Body of pancreas (tissue), 4 donors: ENCODE data around the gene KRT82.

Source experiments
- POLR2A ChIP-seq, 3 donors: fragments of 450-650 bp; IDR thresholded peaks; one replicate each; pipeline ENCODE4 v1.6.1; 2016; ENCODE audit warnings: antibody characterized with exemption in 3 of 3, mild to moderate bottlenecking in 2 of 3
- TF ChIP-seq, protein P1 (sequence below), 7 experiments: fragments of 450-650 bp in 4 of 7; fragments of 200-600 bp in 3 of 7; sonication (generic) in 3 of 7; IDR thresholded peaks; one replicate each; pipeline ENCODE4 v1.5.1; 2016 to 2019; ENCODE audit warnings: antibody characterized with exemption in 7 of 7

- TF ChIP-seq, protein P1, sequence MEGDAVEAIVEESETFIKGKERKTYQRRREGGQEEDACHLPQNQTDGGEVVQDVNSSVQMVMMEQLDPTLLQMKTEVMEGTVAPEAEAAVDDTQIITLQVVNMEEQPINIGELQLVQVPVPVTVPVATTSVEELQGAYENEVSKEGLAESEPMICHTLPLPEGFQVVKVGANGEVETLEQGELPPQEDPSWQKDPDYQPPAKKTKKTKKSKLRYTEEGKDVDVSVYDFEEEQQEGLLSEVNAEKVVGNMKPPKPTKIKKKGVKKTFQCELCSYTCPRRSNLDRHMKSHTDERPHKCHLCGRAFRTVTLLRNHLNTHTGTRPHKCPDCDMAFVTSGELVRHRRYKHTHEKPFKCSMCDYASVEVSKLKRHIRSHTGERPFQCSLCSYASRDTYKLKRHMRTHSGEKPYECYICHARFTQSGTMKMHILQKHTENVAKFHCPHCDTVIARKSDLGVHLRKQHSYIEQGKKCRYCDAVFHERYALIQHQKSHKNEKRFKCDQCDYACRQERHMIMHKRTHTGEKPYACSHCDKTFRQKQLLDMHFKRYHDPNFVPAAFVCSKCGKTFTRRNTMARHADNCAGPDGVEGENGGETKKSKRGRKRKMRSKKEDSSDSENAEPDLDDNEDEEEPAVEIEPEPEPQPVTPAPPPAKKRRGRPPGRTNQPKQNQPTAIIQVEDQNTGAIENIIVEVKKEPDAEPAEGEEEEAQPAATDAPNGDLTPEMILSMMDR (IDR thresholded peaks at IDR 0.05): no peak
- no peak for TF ChIP-seq POLR2A (IDR thresholded peaks at IDR 0.05)
Observed at GRCh38 chr12:52347551-52348510, 58.3 kb downstream of the KRT82 start.
